Dermis microvascular lymphatic vessel endothelial cell (primary cell): ENCODE measurements around the gene FOXD4L1. TPM values are rescaled to one million over a fixed set of nuclear protein-coding genes. Genes with fewer than 3 reads are reported as not detected.
A peak's percentile ranks its signal among the peaks of the same experiment; 100 is the strongest.
"Not testable (repeated sequence)": the region's sequence is repeated elsewhere in the genome, so short reads cannot be mapped to it uniquely, and the experiment has no call there.

Experiments used
- DNase-seq, 2 donors: peaks; one replicate each; pipeline versions ENCODE4 v3.0.0 to v3.0.0-alpha.2; 2010; ENCODE audit warnings: low read depth in 2 of 2
- total RNA-seq: library from RNA; depleted of rRNA; stranded (reverse); fragments of >200 nt; gene quantifications from 2 replicates; pipeline ENCODE4 v1.2.1, GENCODE V29; 2014

Gene FOXD4L1
- total RNA-seq, 1 donor from 2014 or later: not detected

DNA sequence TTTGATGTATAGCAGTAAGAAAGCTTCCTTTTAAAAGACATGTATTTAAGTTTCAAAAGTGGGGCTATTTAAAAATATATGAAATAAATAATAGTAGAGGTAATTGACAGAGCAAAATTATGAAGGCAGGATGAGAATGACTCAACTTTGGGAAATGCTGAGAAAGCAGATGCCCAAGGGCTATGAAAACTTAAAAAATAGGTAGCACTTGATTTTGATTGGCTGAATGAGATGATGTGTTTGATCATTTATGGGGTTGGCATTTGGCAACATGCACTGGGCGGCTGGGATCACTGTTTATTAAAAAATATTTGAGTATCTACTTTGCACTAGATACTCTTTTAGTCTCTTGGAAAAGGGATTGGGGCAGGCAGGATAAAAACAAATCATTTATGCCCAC lies 26.5 kb downstream of the FOXD4L1 start:
- not testable (repeated sequence) for DNase-seq

DNA sequence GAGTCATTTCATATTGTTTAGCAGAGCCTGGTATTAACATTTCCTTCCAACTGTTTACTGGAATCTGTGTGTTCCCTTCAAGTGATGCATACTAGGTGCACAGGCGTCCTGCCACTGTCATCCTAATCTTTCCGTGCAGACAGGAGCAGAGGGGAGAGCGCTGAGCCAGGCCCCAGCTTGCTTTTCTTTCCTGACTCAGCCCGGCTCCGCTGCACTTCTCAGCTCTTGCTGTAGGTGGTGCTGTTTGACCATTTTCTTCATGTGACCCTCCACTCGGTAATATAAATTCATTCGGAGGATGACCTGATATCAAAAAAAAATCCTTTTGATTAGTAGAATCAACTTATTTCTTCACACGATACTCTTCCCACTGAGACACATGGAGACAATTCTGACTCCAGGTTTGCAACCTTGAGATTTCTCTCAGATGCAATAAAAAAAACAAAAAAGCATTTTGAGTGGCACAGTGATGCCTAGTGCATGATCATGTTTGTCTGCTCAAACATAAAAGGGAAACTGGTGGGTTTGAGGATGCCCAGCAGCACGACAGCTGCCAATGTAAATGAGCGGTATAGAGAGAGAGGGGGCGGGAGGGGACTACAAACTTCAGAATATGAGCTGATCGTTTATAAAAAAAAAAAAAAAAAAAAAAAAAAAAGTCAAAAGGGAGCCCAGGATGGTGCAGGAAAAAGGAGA lies 29.0 kb downstream of the FOXD4L1 start:
- not testable (repeated sequence) for DNase-seq

DNA sequence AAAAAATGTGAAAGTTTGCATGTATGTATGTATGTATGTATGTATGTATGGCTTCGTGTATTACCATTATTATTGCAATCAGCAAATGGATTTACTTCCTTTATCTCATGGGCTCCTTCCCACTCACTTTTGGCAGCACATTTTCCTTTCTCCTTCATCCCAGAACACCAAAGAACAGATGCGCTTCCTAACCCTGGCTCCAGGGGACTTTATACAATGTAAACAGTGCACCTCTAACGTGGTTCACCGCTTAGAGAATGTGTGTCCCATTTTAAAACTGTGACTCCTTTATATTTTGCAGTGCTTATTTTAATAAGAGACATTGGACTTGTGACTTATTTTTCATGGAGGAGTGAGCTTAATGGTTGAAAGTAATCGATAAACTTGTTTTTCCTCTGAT lies 29.7 kb downstream of the FOXD4L1 start:
- DNase-seq: not testable (repeated sequence)

DNA sequence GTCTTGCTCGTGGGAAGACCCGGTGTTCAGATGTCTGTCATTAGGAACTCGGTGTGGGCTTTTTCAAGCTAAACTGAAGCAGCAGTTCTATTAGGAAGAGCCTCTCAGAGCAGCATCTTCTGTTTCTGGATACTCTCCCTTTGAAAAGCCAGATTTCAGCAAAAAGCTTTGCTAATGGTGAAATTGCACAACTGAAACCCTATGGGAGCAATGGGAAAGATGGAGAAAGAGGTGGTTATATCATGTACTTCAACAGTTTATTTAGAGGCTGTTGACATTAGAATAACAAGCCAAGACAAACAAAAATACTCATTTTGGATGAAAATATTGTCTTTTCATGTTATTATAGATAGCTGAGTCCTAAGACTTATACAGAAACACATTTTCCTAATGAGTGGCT lies 30.4 kb downstream of the FOXD4L1 start:
- not testable (repeated sequence) for DNase-seq

DNA sequence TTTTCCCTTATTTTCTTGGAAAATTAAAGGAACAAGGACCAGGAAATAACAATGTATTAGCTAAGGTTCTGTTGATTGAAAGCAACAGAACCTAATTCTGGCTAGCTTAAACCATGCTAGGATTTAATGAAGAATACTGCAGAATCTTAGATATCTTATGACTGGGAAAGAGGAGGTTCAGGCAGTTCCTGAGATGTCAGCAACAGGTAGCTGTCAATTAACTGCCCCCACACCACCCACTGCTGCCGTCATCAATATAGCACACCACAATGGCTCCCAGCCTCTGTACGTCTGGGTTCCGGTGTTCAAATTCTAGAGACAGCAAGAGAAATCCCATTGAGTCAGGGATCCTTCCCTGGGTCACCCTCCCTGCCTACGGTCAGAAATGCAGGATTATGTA lies 34.5 kb downstream of the FOXD4L1 start:
- not testable (repeated sequence) for DNase-seq

DNA sequence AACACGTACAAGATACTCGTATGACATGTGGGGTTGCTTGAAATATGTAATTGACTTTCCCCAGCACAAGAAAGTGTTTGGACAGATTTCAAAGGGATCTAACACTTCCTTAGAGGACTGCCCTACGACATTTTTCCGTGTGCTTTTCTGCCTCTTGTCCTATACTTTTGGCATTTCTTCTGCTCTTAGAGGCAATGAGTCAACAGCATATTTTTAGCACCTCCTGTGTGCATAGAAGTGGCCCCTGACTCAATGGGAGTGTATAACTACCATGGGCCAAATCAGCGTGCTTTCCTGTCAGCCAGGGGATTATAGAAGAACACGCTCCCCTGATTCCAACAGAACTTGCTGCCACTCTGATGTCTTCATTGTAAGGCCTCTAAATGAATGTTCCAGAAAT lies 38.1 kb downstream of the FOXD4L1 start:
- DNase-seq: not testable (repeated sequence)

DNA sequence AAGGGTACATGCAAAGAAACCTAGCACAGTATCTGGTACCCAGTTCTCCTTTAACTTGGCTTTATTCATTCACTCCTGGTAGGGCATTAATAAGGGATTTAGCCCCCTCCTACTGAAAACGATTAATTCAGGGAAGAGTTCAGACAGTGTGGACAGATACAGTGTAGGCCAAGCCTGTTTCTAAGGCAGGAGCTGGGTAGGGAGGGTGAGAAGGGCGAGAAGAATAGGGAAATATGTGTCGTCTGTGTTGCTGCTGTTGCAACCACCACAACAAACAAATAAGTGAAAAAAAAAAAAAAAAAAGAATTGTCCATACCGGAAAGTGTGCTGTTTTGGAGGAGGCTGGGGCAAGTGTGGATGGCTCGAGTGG lies 42.4 kb downstream of the FOXD4L1 start:
- DNase-seq: not testable (repeated sequence)

DNA sequence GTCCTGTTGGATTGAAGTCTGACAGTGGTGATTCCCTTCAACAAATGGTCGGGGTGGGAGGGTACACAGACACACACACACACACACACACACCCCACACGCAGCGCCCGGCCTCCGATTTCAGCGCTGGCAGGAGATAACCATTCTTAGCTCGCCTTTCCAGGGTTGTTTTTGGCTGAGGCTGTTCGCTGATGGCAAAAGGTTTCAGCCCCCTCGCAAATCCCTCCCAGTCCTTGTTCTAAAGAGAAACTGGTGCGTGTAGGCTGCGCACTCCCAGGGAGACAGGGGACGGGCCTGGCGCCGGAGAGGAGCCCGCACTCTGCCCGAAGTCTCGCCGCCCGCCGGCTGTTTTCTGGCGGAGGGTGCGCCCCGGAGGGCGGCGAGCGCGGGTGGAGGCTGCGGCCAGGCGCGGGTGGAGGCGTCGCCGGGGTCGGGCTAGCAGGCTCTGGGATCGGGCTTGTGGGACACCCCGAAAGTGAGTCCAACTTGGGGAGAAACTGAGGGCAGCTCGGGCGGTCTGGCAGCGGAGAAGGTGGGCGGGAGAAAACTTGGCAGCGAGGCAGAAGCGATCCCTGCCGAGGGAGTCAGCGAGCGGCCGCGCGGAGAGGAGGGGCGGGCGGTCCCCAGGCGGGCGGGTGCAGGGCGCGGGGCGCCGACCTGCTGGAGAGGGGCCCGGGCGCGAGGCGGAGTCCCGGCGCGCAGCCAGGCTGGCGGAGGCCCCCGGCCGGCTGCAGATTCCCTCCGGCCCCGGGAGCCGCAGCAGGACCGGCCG lies 42.9 kb downstream of the FOXD4L1 start:
- DNase-seq: peak in 1 of 2 donors; percentile 0

DNA sequence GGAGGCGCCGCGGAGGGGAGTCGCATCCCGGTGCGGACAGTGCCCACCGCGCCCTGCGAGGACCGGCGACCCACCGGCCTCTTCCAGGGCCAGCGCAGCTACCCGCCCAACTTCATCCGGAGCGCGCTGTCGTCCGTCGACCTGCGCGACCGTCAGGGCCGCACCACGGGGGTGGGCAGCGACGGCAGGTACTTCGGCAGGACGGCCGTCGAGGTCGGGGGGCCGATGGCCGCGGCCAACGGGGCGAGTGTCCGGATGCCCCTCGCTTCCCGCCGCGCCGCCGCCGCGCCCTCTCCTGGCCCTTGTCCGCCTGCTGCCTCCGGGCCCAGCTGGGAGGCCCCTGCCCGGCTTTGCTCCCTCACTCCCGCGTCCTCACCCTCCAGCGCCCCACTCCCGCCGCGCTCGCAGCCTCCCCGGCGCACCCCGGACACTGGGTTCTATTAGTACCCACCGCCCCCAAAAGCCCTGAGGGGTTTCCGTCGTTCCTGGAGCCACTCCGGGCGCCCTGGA lies 43.6 kb downstream of the FOXD4L1 start:
- DNase-seq: not testable (repeated sequence)

DNA sequence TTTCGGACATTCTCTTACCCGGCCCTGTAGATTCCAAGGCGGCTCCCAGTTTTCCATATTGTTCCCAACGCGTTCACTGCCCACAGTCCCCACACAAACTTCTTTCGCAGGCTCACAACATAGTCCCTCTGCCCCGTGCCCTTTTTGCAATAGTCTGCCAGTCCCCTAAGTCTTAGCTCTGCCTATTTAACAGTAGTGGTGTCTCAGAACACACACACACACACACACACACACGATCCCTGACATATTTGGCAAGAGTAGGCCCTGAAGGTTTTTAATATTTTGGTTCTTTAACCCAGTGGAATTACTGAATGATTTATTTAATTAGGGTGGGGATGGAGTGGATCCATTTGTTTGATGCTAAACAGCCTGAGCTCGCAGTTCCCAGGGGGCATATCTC lies 44.1 kb downstream of the FOXD4L1 start:
- not testable (repeated sequence) for DNase-seq

Other genes with a start within 250 kb of the FOXD4L1 start
- under 0.01 TPM in 2 replicates for gene PAX8, start 219.7 kb upstream of the FOXD4L1 start, total RNA-seq
- 18.0 and 19.4 TPM in 2 replicates for gene ZNG1B, start 61.0 kb upstream of the FOXD4L1 start, total RNA-seq
- gene RABL2A, start 128.6 kb downstream of the FOXD4L1 start, total RNA-seq: 3.0 and 3.4 TPM in 2 replicates